HCT116 (cell line): ENCODE measurements around the gene KCNJ14. TPM values are rescaled to one million over a fixed set of nuclear protein-coding genes. Genes with fewer than 3 reads are reported as not detected.

ENCODE experiments used
- ATAC-seq: fragments of 200-7000 bp; cut with Tn5 transposase; 2 replicates; pipeline ENCODE4 v1.9.1; 2020; ENCODE audit warnings: mild to moderate bottlenecking, moderate library complexity
- Bru-seq: library from RNA; stranded (reverse); fragments of 400-500 nt; gene quantifications from one replicate; lab custom pipeline; 2021; lab: Mats Ljungman, UMichigan
- BruChase-seq, 2 experiments: library from RNA; stranded (reverse); fragments of 400-500 nt; gene quantifications; one replicate each; lab custom pipeline; 2021; lab: Mats Ljungman, UMichigan
- BruUV-seq: library from RNA; stranded (reverse); fragments of 400-500 nt; replicated peaks from 2 replicates; lab custom pipeline; 2021; lab: Mats Ljungman, UMichigan
- CTCF ChIA-PET: fragments of 300-600 bp; sonication (Branson Sonifier 250); formaldehyde crosslinking; loops from one replicate; lab custom pipeline; 2021; ENCODE audit warnings: antibody characterized with exemption; lab: Charles Lee
- POLR2A ChIA-PET: fragments of 300-600, 350-600 bp; sonication (Branson Sonifier 250); formaldehyde crosslinking; loops from one replicate; lab custom pipeline; 2021; ENCODE audit warnings: antibody characterized with exemption; lab: Charles Lee
- RAD21 ChIA-PET, 2 experiments: fragments of 300-600 bp; sonication (Branson Sonifier 250); formaldehyde crosslinking; loops; one replicate each; lab custom pipeline; 2023; ENCODE audit warnings: low total read pairs in 2 of 2; ENCODE audit not compliant: uncharacterized antibody in 2 of 2, unreplicated experiment in 2 of 2, low non-redundant PET in 1 of 2; lab: Charles Lee
- DNase-seq: peaks from one replicate; pipeline ENCODE4 v3.0.0-alpha.2; 2010; ENCODE audit warnings: low read depth, low spot score
- H2AFZ ChIP-seq: fragments of 200-600 bp; shearing (Covaris generic), sonication (generic); 2 replicates; pipeline ENCODE4 v1.6.1; 2017; ENCODE audit warnings: low read depth, mixed run types, mixed read lengths, antibody characterized with exemption, low read length; ENCODE audit not compliant: poor library complexity, severe bottlenecking
- H3K27ac ChIP-seq: 2 replicates; pipeline ENCODE4 v1.5.1; 2012; ENCODE audit warnings: low read depth, low read length
- H3K27me3 ChIP-seq: fragments of 200-600 bp; sonication (generic); 2 replicates; pipeline ENCODE4 v1.6.1; 2016; ENCODE audit warnings: mixed run types, low read length, mixed read lengths; ENCODE audit not compliant: insufficient read depth
- H3K36me3 ChIP-seq, 2 experiments: fragments of 200-500 bp in 1 of 2; fragments of 200-600 bp in 1 of 2; sonication (Bioruptor generic) in 1 of 2; sonication (generic) in 1 of 2; 2 replicates each; pipeline versions ENCODE4 v1.5.1 to v1.6.1; 2014 to 2016; ENCODE audit warnings: low read length in 2 of 2, inconsistent platforms in 1 of 2, mixed read lengths in 1 of 2, mixed run types in 1 of 2; ENCODE audit not compliant: insufficient read depth in 2 of 2, control insufficient read depth in 1 of 2
- H3K4me1 ChIP-seq, 2 experiments: fragments of 200-600 bp in 1 of 2; sonication (generic) in 1 of 2; 2 replicates each; pipeline versions ENCODE4 v1.5.1 to v1.6.1; 2012 to 2017; ENCODE audit warnings: low read length in 2 of 2, inconsistent platforms in 1 of 2, mild to moderate bottlenecking in 1 of 2, mixed read lengths in 1 of 2, mixed run types in 1 of 2, moderate library complexity in 1 of 2; ENCODE audit not compliant: insufficient read depth in 2 of 2, control insufficient read depth in 1 of 2
- H3K4me2 ChIP-seq: fragments of 200-600 bp; sonication (generic); 2 replicates; pipeline ENCODE4 v1.6.1; 2017; ENCODE audit warnings: mixed run types, low read length, mixed read lengths
- H3K4me3 ChIP-seq, 2 experiments: fragments of 200-600 bp in 1 of 2; sonication (generic) in 1 of 2; replicated peaks in 1 of 2; 2 replicates each; pipeline ENCODE4 v1.5.1; 2011 to 2016; ENCODE audit warnings: low read length in 2 of 2, control low read depth in 1 of 2, low read depth in 1 of 2, mild to moderate bottlenecking in 1 of 2, mixed read lengths in 1 of 2, mixed run types in 1 of 2
- H3K79me2 ChIP-seq: fragments of 200-600 bp; sonication (generic); 2 replicates; pipeline ENCODE4 v1.6.1; 2017; ENCODE audit warnings: mild to moderate bottlenecking, mixed run types, low read length, moderate library complexity, mixed read lengths; ENCODE audit not compliant: insufficient read depth
- H3K9ac ChIP-seq: fragments of 200-600 bp; sonication (generic); 2 replicates; pipeline ENCODE4 v1.6.1; 2016; ENCODE audit warnings: low read length, mixed read lengths
- H3K9me2 ChIP-seq: fragments of 200-600 bp; sonication (generic), shearing (Covaris generic); 2 replicates; pipeline ENCODE4 v1.6.1; 2017; ENCODE audit warnings: mixed run types, mild to moderate bottlenecking, moderate library complexity; ENCODE audit not compliant: insufficient read depth
- H3K9me3 ChIP-seq, 2 experiments: fragments of 200-500 bp in 1 of 2; fragments of 200-600 bp in 1 of 2; sonication (Bioruptor generic) in 1 of 2; sonication (generic) in 1 of 2; 2 replicates each; pipeline ENCODE4 v1.6.1; 2014 to 2017; ENCODE audit warnings: low read length in 2 of 2, mixed read lengths in 2 of 2, inconsistent platforms in 1 of 2, low read depth in 1 of 2, mild to moderate bottlenecking in 1 of 2, mixed run types in 1 of 2, moderate library complexity in 1 of 2; ENCODE audit not compliant: control insufficient read depth in 1 of 2, insufficient read depth in 1 of 2
- H4K20me1 ChIP-seq: fragments of 200-600 bp; sonication (generic), shearing (Covaris generic); 2 replicates; pipeline ENCODE4 v1.6.1; 2017; ENCODE audit warnings: mixed run types, mild to moderate bottlenecking, moderate library complexity; ENCODE audit not compliant: insufficient read depth
- CEBPB ChIP-seq: IDR thresholded peaks from 2 replicates; pipeline ENCODE4 v1.6.1; 2012; ENCODE audit warnings: low read depth
- EGR1 ChIP-seq: IDR thresholded peaks from 2 replicates; pipeline ENCODE4 v1.6.1; 2012; ENCODE audit warnings: low read depth
- ELF1 ChIP-seq: IDR thresholded peaks from 2 replicates; pipeline ENCODE4 v1.6.1; 2012; ENCODE audit warnings: low read depth, borderline replicate concordance
- FOSL1 ChIP-seq: IDR thresholded peaks from 2 replicates; pipeline ENCODE4 v1.6.1; 2012; ENCODE audit warnings: low read depth
- MAX ChIP-seq: IDR thresholded peaks from 2 replicates; pipeline ENCODE4 v1.6.1; 2012
- POLR2A ChIP-seq: IDR thresholded peaks from 2 replicates; pipeline ENCODE4 v1.7.0; 2011; ENCODE audit warnings: borderline replicate concordance; ENCODE audit not compliant: insufficient read depth, insufficient read length; ENCODE audit errors: extremely low read depth
- POLR2AphosphoS5 ChIP-seq: IDR thresholded peaks from 2 replicates; pipeline ENCODE4 v1.6.1; 2011; ENCODE audit warnings: mild to moderate bottlenecking, low read depth, low read length, moderate library complexity
- SIN3A ChIP-seq: IDR thresholded peaks from 2 replicates; pipeline ENCODE4 v1.6.1; 2012; ENCODE audit warnings: low read depth
- TCF7L2 ChIP-seq: IDR thresholded peaks from 2 replicates; pipeline ENCODE4 v1.7.0; 2011; ENCODE audit warnings: borderline replicate concordance, inconsistent platforms; ENCODE audit not compliant: insufficient read depth, insufficient read length; ENCODE audit errors: extremely low read depth
- YY1 ChIP-seq: IDR thresholded peaks from 2 replicates; pipeline ENCODE4 v1.6.1; 2011; ENCODE audit warnings: low read length, low read depth, moderate library complexity, mild to moderate bottlenecking; ENCODE audit not compliant: insufficient replicate concordance; ENCODE audit errors: extremely low read depth
- ZFX ChIP-seq: fragments of 450-650 bp; IDR thresholded peaks from 2 replicates; pipeline ENCODE4 v1.6.1; 2017
- ZNF274 ChIP-seq: fragments of 200-500 bp; sonication (Bioruptor generic); IDR thresholded peaks from 2 replicates; pipeline ENCODE4 v1.6.1; 2014; ENCODE audit warnings: mild to moderate bottlenecking, low read depth, low read length, inconsistent platforms
- intact Hi-C: fragments of 100-400 bp; cut with micrococcal nuclease; formaldehyde crosslinking; loops from 2 replicates; pipeline ENCODE4 v1.10.0; 2022
- long read RNA-seq: library from polyadenylated mRNA; unstranded; transcript quantifications from one replicate; pipeline ENCODE4 v2.0.0, GENCODE V29; 2021; ENCODE audit not compliant: unreplicated experiment
- polyA plus RNA-seq: library from polyadenylated mRNA; unstranded; fragments of >200 nt; gene quantifications from 2 replicates; pipeline ENCODE4 v1.2.1, GENCODE V29; 2012; ENCODE audit warnings: missing spikeins
- total RNA-seq: library from RNA; stranded (reverse); gene quantifications from one replicate; pipeline ENCODE4 v1.2.1, GENCODE V29; 2021; ENCODE audit not compliant: unreplicated experiment
- TF ChIP-seq, protein P1 (sequence below): IDR thresholded peaks from 2 replicates; pipeline ENCODE4 v1.6.1; 2012
- TF ChIP-seq, protein P2 (sequence below): IDR thresholded peaks from 2 replicates; pipeline ENCODE4 v1.6.1; 2012; ENCODE audit warnings: low read depth

Gene KCNJ14
- 2.5 TPM for total RNA-seq
- polyA plus RNA-seq = 1.1 and 1.6 TPM in 2 replicates
- percentile 69 among the genes with signal in this experiment for Bru-seq, nascent RNA
- BruChase-seq, experiment 1, labeled RNA remaining after a 6-hour chase = percentile 94 among the genes with signal in this experiment
- BruChase-seq, experiment 2, labeled RNA remaining after a 2-hour chase = percentile 88 among the genes with signal in this experiment
- long read RNA-seq, partial matches to known transcripts = 1 of 9 reads
- long read RNA-seq, other reads (novel, unspliced or antisense) = 8 of 9 reads

- H4K20me1 ChIP-seq = no peaks in the 10 kb centered on the region
- H3K9me3 ChIP-seq = no peaks in the 10 kb centered on the region
- H3K79me2 ChIP-seq = peaks cover 57% of the 10 kb centered on the region
- no peak within 1 kb of the TSS for H3K4me2 ChIP-seq
- H3K27me3 ChIP-seq = no peaks in the 10 kb centered on the region
- no peak for DNase-seq
- no peak for ATAC-seq
- no peak within 1 kb of the TSS for H3K9ac ChIP-seq
- H3K4me3 ChIP-seq = no peak within 1 kb of the TSS
- intact Hi-C loops = no loop called here
- no peak within 1 kb of the TSS for H3K27ac ChIP-seq
- BruUV-seq = no TSS peak
- H2AFZ ChIP-seq = no peak within 1 kb of the TSS
- TF ChIP-seq SIN3A (no peak), ZNF274 (no peak), TCF7L2 (no peak), ELF1 (no peak), POLR2A (no peak)
- TF ChIP-seq, protein P1, sequence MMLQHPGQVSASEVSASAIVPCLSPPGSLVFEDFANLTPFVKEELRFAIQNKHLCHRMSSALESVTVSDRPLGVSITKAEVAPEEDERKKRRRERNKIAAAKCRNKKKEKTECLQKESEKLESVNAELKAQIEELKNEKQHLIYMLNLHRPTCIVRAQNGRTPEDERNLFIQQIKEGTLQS = no peak
- RAD21 ChIA-PET = no interaction called here
- peaks cover 22 to 62% of the 10 kb centered on the region in 2 experiments for H3K36me3 ChIP-seq
- no peaks in the 10 kb centered on the region for H3K9me2 ChIP-seq
- H3K4me1 ChIP-seq = no peaks in the 10 kb centered on the region
- POLR2A ChIA-PET = no interaction called here
- CTCF ChIA-PET = no interaction called here
These were observed at the start of gene KCNJ14 for GRCh38 chr19:48455171-48455907. Gene KCNJ14, plus strand, starts transcription at chr19:48455574. Its CDS starts 6,151 bp downstream, at chr19:48461725.

- DNase-seq (no peak), ATAC-seq (no peak; the same call in 1 of the 2 replicates)
- ChIA-PET RAD21 (no interaction called here), POLR2A (no interaction called here), CTCF (no interaction called here)
- no peak overlapping the region for H3K27ac ChIP-seq
- H4K20me1 ChIP-seq = no peaks in the 10 kb centered on the region
- intact Hi-C loops = no loop called here
- no peaks in the 10 kb centered on the region for H3K9me2 ChIP-seq
- BruUV-seq = TSS peak; percentile 11
- no peak overlapping the region for H3K9ac ChIP-seq
- no peak overlapping the region for H2AFZ ChIP-seq
- no peaks in the 10 kb centered on the region for H3K9me3 ChIP-seq
- H3K4me3 ChIP-seq = no peak overlapping the region
- H3K27me3 ChIP-seq = no peaks in the 10 kb centered on the region
- H3K4me1 ChIP-seq = peaks cover 4 to 23% of the 10 kb centered on the region in 2 experiments; a peak in 3 of 4 replicates
- 0 out of 2 replicates have a peak overlapping the region, but pooled peaks have one; percentile 13 for H3K4me2 ChIP-seq
- peaks cover 62% of the 10 kb centered on the region for H3K79me2 ChIP-seq
- peaks cover 0 to 9% of the 10 kb centered on the region in 2 experiments; a peak in 1 of 4 replicates for H3K36me3 ChIP-seq
- TF ChIP-seq CEBPB = no peak
- no peak for TF ChIP-seq EGR1
- TF ChIP-seq MAX = no peak
- TF ChIP-seq ELF1 = no peak
- TF ChIP-seq TCF7L2 = no peak
- no peak for TF ChIP-seq POLR2AphosphoS5
- TF ChIP-seq ZFX = no peak
- no peak for TF ChIP-seq YY1
- no peak for TF ChIP-seq FOSL1
- TF ChIP-seq, protein P2, sequence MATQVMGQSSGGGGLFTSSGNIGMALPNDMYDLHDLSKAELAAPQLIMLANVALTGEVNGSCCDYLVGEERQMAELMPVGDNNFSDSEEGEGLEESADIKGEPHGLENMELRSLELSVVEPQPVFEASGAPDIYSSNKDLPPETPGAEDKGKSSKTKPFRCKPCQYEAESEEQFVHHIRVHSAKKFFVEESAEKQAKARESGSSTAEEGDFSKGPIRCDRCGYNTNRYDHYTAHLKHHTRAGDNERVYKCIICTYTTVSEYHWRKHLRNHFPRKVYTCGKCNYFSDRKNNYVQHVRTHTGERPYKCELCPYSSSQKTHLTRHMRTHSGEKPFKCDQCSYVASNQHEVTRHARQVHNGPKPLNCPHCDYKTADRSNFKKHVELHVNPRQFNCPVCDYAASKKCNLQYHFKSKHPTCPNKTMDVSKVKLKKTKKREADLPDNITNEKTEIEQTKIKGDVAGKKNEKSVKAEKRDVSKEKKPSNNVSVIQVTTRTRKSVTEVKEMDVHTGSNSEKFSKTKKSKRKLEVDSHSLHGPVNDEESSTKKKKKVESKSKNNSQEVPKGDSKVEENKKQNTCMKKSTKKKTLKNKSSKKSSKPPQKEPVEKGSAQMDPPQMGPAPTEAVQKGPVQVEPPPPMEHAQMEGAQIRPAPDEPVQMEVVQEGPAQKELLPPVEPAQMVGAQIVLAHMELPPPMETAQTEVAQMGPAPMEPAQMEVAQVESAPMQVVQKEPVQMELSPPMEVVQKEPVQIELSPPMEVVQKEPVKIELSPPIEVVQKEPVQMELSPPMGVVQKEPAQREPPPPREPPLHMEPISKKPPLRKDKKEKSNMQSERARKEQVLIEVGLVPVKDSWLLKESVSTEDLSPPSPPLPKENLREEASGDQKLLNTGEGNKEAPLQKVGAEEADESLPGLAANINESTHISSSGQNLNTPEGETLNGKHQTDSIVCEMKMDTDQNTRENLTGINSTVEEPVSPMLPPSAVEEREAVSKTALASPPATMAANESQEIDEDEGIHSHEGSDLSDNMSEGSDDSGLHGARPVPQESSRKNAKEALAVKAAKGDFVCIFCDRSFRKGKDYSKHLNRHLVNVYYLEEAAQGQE = no peak
- no peak for TF ChIP-seq POLR2A
These were observed 49.5 kb upstream of the KCNJ14 start for GRCh38 chr19:48405850-48406249.
